NCI-H82 treated with DMSO at 0.1 percent for 48 hours (cell line): ENCODE measurements around the gene KLK15.
A peak's percentile ranks its signal among the peaks of the same experiment; 100 is the strongest.
"Not testable (repeated sequence)": the region's sequence is repeated elsewhere in the genome, so short reads cannot be mapped to it uniquely, and the experiment has no call there.

Experiments
- DNase-seq: peaks from one replicate; lab custom pipeline; 2025; ENCODE audit not compliant: unreplicated experiment; lab: John Stamatoyannopoulos, UW

KLK15 gene

GRCh38 chr19:50821248-50821612, 12.1 kb downstream of the KLK15 start:
- DNase-seq, result no peak

- DNase-seq, result no peak
Measured at GRCh38 chr19:50820549-50821247, 12.7 kb downstream of the KLK15 start.

GRCh38 chr19:50820086-50820485, 13.3 kb downstream of the KLK15 start:
- no peak for DNase-seq

DNA sequence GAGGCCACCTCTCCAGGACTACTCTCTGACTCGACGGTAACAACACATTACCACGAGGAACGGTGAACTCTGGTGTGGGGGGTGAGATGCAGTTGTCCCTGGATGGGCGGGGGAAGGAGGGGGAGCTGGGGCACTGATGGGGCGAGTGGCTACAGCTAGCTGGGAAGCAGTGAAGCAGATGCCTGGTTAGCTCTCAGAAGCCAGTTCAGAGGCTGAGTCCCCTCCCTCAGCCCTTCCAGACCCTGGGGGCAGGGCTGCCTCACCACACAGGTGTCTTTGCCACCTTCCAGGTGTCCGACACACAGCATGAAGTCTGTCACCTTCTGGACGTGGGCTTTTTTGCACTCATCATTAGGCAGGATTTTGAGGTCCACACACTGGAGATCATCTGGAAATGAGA, 13.7 kb downstream of the KLK15 start:
- no peak for DNase-seq

- DNase-seq, result no peak
Measured at GRCh38 chr19:50818859-50819472, 14.4 kb downstream of the KLK15 start.

DNA sequence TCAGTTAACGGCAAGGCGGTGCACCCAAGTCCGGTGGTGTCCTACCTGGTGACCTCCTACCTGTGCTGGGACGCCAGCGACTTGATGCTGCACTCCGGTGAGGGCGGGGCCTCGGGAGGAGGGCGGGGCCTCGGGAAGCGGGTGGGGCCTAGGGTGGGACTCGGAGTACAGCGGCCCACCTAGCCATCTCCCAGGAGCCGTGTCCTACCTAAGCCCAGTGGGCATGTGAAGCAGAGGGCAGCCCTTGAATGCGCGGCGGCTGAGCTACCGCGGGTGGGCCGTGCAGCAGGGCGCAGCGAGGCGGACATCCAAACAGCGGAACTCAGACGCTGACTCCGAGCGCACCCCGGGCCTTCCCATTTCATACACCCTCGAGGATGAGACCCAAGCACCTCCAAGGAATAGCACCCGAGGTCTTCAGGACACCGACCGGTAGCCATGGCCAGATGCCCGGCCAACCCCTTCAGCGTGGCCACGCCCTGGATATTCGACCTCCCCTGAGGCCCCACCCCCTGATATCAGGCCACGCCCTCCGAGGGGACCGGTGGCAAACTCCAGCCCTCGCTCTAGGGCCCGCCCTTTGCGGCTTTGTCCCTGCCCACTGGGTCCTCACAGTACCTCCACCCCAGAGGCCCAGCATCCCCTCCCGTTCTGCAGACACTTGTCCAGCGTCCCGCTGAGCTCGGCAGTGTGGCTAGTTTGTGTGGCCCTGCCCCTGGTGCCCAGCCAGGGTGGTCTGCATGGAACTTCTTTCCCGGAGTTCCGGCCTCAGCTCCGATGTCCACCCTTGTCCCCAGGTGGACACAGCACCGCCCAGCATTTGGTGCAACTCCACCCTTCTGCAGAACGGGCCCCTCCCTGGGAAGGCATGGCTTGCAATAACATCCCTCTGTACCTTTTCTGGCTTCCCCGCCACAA, 15.2 kb downstream of the KLK15 start:
- peak; percentile 28 for DNase-seq

DNA sequence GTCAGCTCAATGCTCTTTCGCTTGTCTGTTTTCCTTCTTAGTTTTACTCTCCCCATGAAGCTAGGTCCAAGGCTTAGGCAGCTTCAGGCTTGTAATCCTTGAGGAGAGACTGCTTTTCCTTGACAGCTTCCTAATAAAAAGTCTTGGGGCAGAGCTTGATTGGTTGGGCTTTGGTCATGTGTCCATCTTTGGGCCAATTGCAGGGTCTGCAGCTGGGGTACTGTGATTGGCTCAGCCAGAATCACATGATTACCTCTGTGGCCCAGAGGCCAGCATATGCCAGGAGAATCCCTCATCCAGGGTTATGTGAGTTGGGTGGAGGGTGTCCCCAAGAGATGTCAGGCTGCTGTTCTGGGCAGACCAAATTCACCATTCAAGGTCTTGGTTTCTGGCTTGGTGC, 17.9 kb downstream of the KLK15 start:
- no peak for DNase-seq

- no peak for DNase-seq
Measured at GRCh38 chr19:50814883-50815282, 18.5 kb downstream of the KLK15 start.

DNA sequence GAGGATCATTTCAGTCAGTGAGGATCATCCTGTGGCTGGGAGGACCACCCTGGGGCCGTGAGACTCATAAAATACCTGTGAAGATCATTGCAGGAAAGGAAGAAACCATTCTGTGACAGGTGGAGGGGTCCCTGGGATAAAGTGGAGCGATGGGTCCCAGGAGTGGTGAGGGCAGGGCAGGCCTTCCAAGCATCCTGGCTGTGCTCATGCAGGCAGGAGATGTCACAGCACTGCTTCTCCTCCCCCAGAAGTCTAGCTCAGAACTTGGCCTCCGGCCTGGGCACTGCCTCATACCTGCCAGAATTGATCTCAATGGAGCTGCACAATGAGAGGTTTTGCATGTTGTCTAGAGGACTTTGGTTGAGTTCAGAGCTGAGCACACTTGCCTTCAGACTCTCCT, 20.9 kb downstream of the KLK15 start:
- no peak for DNase-seq

- DNase-seq, result not testable (repeated sequence)
Measured at GRCh38 chr19:50811622-50812238, 21.6 kb downstream of the KLK15 start.

- no peak for DNase-seq
Measured at GRCh38 chr19:50808856-50809255, 24.5 kb downstream of the KLK15 start.

DNA sequence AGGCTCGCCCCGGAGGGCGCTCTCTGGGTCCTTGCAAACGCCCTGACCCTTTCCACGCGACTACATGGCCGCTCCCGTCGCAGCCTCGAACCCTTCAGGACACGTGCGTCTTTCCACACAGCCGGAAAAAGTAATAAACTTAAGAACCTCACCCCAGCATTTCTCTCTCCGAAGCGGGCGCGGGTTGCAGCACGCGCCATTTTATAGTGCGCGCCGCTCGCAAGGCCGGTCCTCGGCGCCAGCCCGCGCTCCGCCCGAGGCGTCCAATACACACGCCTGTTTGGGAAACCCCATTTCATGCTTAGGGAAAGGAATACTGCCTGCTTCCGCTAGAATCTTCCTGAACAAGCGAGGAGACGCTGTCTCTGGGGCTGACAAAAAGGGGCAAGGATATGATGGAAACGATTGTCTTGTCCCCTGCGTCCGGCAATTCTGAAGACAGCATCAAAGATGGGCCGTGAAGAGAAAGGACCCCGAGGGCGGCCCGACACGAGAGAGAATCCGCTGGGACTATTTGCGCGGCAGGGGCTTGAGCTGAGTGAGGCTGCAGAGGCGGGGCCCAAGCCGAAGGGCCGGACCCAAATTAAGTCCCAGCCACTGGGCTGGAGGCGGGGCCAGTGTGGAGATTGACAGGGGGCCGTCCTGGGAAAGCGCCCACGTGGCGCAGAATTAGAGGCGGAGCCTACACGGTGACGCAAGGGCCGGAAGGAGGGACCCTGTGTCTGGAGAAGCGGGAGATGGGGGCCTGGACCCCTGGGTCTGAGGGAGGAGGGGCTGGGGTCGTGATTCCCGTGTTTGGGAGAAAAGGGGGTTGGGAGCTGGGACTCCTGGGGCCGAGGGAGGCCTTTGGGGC, 28.7 kb downstream of the KLK15 start:
- peak; percentile 89 for DNase-seq

DNA sequence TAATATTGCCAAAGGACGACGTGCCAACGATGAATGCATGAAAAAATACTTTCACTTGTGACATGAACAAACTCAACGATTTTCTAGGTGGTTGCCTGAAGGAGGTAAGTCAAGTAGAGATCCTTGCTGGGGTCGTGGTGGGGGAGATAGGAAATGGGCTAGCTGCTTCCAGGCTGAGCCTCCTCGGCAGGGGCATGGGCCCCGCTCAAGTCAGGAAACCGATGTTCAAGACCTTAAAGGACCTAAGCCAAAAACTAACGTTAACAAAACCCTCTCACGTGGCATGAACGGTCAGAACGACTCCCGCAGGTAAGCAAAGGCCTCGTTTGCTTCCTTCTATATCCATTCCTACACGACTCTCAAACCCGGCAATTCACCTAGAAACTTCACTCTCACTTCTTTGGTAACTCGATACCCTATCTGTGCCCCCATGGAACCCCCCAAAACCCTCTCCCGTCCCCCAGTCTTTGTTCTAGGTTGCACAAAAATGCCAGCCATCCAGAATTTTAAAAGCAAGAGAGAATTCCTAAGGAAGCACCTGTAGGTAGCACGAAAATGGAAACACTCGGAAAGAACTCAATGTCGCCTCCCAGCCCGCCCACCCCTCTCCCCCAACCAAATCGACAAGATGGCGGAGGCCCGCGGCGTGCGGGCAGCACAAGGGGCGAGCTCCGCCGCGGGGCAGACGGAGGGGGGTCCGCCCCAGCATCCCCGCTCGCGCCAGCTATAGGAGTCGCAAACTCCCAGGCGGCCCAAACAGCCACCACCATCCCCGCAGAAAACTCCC, 29.5 kb downstream of the KLK15 start:
- no peak for DNase-seq

- no peak for DNase-seq
Measured at GRCh38 chr19:50801107-50801506, 32.3 kb downstream of the KLK15 start.

DNA sequence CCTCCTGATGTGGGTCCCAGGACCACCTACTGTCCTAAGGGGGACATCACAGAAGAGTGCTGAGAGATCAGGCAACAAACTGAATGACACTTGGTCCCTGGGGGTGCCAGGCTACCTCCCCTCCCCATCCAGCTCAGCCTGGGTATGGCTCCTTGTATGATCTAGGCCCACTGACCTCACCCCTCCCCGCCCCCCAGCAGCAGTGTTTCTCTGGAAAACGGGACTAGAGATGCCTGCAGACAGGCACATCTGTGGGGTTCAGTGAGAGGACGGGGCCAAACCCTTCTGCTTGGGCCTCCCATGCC, 33.9 kb downstream of the KLK15 start:
- no peak for DNase-seq

- no peak for DNase-seq
Measured at GRCh38 chr19:50798659-50799546, 34.5 kb downstream of the KLK15 start.

GRCh38 chr19:50797781-50798658, 35.4 kb downstream of the KLK15 start:
- DNase-seq, result no peak

GRCh38 chr19:50797429-50797780, 36.0 kb downstream of the KLK15 start:
- DNase-seq, result no peak
